Embryonic facial prominence (tissue), 1 donor: ENCODE data around the gene ZNF256.
A peak's percentile ranks its signal among the peaks of the same experiment; 100 is the strongest.

Experiments
- DNase-seq: peaks from one replicate; pipeline ENCODE4 v3.0.0-alpha.2; 2016; ENCODE audit errors: extremely low spot score

Gene ZNF256

GRCh38 chr19:57947419-57948134, at the start of gene ZNF256:
Gene ZNF256, minus strand, starts transcription at chr19:57947706. Its CDS starts 232 bp downstream, at chr19:57947474.
- DNase-seq, result peak; percentile 89

DNA sequence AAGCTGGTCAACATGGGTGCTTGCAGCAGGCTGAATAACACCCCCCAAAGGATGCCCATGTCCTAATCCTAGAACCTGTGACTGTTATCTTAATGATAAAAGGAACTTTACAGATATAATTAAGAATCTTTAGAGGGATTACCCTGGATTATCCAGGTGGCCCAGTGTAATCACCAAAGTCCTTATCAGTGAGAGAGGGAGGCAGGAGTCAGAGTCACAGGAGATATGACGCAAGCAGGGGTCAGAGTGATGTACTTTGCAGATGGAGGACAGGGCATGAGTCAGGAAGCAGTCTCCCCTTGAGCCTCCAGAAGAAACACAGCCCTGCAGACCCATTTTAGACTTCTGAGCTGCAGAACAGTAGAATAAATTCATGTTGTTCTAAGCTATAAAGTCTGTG, 45.3 kb upstream of the ZNF256 start:
- no peak for DNase-seq

DNA sequence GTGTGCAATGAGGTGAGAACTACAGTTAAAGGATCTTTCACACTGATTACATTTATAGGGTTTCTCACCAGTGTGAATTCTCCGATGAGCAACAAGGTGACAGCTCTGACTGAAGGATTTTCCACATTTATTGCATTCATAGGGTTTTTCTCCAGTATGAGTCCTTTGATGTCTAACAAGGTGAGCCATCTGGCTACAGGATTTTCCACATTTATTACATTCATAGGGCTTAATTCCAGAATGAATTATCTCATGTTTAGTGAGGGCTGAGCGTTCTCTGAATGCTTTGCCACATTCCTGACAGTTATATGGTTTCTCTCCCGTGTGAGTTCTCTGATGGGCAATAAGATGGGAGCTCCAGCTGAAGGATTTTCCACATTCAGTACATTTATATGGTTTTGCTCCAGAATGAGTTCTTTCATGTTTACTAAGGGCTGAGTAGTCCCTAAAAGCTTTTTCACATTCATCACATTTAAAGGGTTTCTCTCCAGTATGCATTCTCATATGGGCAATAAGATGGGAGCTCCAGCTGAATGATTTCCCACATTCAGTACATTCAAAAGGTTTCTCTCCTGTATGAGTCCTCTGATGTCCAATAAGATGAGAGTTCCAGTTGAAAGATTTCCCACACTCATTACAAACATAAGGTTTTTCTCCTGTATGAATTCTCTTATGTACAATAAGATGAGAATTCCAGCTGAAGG, 31.2 kb upstream of the ZNF256 start:
- no peak for DNase-seq

GRCh38 chr19:57974434-57974833, 26.9 kb upstream of the ZNF256 start, which contains the start of gene C19orf18:
Gene C19orf18, minus strand, starts transcription at chr19:57974534. Its CDS starts 102 bp downstream, at chr19:57974432.
- no peak for DNase-seq

DNA sequence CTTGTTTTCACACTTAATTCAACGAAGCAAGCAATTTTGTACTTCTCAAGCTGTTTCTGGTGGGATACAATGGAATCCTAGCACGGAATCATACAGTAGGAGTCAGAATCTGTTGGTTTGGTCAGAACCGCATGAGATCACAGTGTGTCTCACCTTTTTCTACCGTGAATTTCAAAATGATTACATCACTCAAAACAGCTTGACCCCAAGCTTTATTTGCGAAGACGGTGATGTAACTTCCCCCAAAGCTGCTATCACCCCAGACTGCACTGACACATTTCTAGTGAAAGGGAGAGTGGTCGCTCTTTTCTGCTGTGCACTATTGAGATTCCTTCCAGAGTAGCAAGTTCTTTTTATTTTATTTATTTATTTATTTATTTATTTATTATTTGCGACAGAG, 17.3 kb upstream of the ZNF256 start:
- DNase-seq, result no peak

- DNase-seq, result no peak
Measured at GRCh38 chr19:57961785-57962184, 14.3 kb upstream of the ZNF256 start.

DNA sequence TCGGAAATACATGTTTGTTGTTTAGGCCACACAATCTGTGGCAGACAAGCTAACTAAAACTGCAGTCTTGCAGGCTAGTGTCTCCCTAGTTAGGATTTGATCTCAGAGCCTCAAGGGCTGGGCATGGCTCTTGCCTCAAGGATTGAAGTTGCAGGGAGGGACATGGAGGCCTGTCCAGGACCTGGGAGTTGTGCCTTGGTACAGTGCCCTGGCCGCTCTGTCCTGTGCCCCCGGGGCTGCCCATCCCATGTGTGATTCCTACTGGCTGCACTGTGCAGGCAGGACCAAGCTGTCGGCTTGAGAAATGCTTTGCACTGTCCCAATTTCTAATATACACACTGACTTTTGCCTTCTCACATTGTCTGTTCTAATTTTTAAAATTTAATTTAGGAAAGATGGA, 7.5 kb upstream of the ZNF256 start:
- no peak for DNase-seq

GRCh38 chr19:57949702-57950101, 2.2 kb upstream of the ZNF256 start:
- no peak for DNase-seq

- no peak for DNase-seq
Measured at GRCh38 chr19:57949296-57949695, 1.8 kb upstream of the ZNF256 start.

DNA sequence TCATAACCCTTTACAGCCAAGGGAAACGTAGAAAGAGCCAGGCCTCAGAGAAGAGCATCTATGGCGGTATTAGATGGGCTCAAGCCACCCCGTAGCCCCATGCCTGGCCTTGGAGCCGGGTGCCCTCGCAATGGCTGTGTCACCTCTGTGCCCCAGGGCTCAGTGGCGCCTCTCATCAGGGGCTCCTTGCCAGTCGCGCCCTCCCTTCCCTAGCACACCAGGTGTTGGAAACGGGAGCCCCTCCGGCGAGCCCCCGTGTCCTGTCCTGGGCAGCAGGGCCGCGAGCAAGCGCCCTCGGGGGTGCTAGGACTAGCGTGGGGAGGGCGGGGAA, 453 bp downstream of the ZNF256 start:
- no peak for DNase-seq

DNA sequence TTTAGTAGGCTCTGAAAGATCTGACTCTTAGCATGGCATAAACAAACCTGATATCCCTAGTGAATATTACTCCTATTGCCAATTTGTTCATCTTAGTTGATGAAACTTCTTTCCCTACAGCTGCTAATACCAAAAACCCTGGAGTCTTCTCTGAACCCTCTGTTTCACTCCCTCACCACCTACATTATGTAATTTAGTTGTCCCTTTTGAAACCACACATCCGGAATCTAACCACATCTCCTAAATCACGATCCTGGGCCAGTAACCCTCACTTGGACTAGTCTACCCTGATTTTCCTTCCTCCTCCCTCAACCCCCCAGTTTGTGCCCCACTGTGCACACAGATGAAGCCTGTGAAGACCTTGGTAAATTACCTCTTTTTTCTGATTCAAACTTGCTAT, 1.2 kb downstream of the ZNF256 start:
- no peak for DNase-seq

GRCh38 chr19:57941593-57941992, 5.9 kb downstream of the ZNF256 start:
- DNase-seq, result no peak

DNA sequence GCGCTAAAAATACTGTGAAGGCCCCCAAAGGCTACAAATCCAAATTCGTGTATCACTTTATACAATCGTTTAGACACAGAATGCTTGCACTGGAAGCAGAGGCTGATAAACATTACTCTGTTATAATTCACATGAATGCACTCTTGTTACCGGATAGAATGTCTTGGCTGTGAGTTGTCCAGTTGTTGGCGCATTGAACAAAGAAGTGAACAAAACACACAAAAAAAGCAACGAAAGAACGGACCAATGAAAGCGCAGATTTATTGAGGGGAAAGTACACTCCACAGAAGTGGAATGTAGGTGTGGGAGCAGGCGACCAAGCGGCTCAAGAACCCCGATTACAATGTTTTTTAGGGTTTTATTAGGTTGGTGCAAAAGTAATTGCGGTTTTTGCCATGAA, 11.8 kb downstream of the ZNF256 start:
- DNase-seq, result no peak

DNA sequence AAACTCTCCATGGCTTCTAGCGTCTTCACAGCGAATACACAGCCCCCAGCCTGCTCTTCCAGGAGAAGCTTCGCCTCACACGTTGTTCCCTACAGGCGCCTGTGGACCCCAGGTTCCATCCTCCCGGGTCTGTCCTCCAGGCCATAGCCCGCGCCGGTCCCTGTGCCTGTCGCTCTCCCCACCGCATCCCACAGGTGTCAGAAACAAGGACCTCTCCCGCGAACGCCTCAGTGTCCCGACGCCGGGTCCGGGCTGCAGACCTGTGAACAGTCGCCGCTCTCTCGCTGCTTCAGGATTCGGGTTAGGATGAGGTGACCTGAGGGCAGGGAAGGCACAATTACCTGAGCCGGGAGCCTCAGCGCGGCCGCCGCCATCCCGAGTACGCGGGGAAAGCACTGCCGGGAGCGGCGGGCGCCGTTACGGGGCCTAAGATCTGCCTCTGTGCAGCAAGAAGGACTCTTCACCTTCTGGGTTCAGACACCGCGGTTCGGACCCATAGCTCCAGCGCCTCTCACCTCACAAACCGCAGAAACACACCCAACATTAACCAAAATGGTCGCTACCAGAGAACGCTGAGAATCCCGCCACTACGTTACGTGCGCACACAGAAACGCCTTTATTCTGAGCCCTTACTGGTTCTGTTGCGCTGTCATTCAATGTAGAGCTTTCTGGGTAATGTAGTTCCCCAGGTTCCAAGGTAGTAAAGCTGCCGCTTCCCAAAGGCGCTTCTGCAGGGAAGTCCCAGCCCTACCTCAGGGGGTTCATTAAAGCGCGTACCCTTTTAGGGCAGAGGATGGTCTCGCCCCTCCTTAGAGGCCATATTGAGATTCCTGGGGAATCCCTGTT, 12.5 kb downstream of the ZNF256 start, which contains the start of gene ZNF418:
ZNF418 (minus strand) TSS at position 583 of the 846 bp plus-strand sequence. CDS start 1,580 bp downstream, outside the sequence.
- peak; percentile 88 for DNase-seq

DNA sequence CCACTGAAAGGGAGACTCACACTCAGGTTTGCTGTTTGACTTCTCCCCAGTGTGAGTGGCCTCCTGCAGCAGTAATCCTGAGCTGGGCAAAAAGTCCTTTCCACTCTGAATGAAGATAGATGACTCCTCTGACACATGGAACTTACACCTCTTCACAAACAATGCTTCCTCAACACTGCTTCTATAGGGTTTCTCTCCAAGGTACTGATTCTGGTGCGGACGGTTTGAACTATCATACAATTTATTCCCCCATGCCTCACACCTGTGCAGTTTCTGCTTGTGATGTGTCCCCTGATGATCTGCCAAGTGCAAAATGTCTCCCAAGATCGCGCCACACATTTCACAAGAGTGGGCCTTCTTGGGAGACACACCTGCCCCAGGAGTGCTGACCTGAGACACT, 19.9 kb downstream of the ZNF256 start:
- DNase-seq, result no peak

- DNase-seq, result peak; percentile 87
Measured at GRCh38 chr19:57916168-57916995, 31.1 kb downstream of the ZNF256 start, which contains the start of gene ZNF417. Gene ZNF417, minus strand, starts transcription at chr19:57916592. Its CDS starts 181 bp downstream, at chr19:57916411.

GRCh38 chr19:57914531-57914930, 33.0 kb downstream of the ZNF256 start:
- no peak for DNase-seq

- DNase-seq, result no peak
Measured at GRCh38 chr19:57907394-57907793, 40.1 kb downstream of the ZNF256 start.

DNA sequence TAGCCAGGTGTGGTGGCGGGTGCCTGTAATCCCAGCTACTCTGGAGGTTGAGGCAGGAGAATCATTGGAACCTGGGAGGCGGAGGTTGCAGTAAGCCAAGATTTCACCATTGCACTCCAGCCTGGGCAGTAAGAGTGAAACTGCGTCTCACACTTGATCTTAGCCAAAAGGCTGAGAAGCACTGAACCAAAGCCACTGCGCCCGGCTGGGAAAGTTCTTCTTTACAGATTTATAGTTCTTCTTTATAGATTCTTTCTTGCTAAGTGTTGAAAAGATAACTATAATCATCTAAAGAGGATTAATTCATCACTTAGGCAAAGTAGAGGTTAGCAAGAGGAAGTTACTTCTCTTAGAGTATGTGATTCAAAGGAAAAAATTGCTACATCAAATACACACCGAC, 42.2 kb downstream of the ZNF256 start:
- no peak for DNase-seq

GRCh38 chr19:57903618-57904184, 43.8 kb downstream of the ZNF256 start:
- no peak for DNase-seq

- no peak for DNase-seq
Measured at GRCh38 chr19:57900311-57900710, 47.2 kb downstream of the ZNF256 start.
